Measurements from ENCODE around the gene UBQLN2.

DNA sequence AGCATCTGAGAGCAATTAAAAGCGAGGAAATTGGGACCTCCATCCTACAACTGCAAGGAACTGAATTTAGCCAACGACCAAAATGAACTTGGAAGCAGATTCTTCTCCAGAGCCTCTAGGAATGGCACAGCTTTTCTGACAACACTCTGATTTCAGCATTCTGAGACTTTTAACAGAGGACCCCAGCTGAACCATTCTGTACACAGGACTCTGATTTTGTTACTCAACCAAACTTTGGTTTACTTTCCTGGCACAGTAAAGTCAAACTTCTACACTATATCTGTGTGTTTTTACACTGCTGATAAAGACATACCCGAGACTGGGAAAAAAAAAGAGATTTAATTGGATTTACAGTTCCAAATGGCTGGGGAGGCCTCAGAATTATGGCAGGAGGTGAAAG is 37.6 kb downstream of the UBQLN2 start:
- TF ChIP-seq, protein P1, sequence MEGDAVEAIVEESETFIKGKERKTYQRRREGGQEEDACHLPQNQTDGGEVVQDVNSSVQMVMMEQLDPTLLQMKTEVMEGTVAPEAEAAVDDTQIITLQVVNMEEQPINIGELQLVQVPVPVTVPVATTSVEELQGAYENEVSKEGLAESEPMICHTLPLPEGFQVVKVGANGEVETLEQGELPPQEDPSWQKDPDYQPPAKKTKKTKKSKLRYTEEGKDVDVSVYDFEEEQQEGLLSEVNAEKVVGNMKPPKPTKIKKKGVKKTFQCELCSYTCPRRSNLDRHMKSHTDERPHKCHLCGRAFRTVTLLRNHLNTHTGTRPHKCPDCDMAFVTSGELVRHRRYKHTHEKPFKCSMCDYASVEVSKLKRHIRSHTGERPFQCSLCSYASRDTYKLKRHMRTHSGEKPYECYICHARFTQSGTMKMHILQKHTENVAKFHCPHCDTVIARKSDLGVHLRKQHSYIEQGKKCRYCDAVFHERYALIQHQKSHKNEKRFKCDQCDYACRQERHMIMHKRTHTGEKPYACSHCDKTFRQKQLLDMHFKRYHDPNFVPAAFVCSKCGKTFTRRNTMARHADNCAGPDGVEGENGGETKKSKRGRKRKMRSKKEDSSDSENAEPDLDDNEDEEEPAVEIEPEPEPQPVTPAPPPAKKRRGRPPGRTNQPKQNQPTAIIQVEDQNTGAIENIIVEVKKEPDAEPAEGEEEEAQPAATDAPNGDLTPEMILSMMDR (IDR thresholded peaks at IDR 0.05 in 8 of 11, conservative IDR thresholded peaks at IDR 0.05 in 3 of 11), result no peak
- TF ChIP-seq POLR2AphosphoS5 (IDR thresholded peaks at IDR 0.05) (no peak), POLR2A (IDR thresholded peaks at IDR 0.05) (no peak)

All from spleen (tissue), 7 donors.